ENCODE measurements around the gene SLC3A2.

The SLC3A2 gene

DNA sequence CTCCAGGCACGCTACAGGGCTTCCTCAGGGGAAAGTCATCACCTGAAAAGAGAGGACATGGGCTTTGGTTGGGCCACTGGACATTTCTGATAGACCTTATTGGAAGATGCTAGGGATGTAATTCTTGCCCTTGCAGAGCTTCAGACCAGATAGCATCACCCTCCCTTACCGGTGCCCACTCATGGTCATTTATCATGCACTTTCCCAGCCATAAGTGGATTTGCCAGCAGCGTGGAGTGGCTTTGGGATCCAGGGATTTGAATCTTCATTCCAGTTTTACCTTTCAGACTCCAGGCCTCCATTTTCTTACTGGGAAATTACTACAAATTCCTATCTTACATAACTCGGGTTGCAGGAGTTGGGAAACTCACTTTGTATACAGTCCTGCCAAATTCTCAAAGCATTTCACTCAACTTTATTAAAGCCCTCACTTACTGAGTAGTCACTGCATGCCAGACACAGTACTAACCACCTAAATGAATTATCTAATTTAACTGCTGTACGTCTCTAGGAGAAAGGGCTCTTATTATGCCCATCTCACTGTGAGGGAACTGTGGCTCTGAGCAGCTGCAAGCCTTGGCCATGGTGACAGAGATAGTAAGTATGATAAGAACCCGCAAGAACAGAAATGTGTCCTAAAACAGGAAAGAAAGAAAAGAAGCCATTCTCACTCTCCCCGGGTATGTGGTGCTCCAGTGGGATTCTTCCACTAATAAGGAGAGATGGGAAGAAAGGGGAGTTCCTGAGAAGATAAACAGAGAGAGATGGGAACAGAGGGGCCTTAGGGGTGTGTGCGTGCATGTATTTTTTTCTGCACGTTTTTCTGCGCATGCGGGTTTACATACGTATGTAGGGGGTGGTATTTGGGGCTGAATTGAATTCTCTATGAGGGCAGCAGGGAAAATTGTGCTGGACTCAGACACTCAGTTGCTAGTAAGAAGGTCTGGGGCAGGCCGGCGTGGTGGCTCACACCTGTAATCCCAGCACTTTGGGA lies 30.7 kb downstream of the SLC3A2 start:
- no peak for DNase-seq

GRCh38 chr11:62912268-62912667 lies 31.6 kb downstream of the SLC3A2 start:
- no peak for DNase-seq

DNA sequence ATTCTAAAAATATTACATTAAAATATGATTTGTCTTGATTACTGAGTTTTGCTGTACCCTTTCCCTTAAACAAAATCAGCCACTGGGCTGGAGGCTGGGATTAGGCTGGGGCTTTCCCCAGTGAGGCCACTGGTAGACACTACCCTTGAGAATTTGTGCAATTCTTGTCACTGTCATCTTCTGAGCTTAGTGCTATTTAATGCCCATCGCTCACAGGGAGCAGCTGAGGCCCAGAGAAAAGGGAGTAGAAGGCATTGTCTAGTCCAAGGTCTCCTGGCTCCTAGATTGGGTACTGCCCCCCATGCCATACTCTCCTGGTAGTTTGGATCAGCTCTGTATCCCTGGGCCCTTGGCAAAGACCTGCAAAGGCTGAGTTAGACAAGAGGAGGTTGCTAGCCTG lies 33.7 kb downstream of the SLC3A2 start:
- DNase-seq = peak in 1 of 2 donors; percentile 25

DNA sequence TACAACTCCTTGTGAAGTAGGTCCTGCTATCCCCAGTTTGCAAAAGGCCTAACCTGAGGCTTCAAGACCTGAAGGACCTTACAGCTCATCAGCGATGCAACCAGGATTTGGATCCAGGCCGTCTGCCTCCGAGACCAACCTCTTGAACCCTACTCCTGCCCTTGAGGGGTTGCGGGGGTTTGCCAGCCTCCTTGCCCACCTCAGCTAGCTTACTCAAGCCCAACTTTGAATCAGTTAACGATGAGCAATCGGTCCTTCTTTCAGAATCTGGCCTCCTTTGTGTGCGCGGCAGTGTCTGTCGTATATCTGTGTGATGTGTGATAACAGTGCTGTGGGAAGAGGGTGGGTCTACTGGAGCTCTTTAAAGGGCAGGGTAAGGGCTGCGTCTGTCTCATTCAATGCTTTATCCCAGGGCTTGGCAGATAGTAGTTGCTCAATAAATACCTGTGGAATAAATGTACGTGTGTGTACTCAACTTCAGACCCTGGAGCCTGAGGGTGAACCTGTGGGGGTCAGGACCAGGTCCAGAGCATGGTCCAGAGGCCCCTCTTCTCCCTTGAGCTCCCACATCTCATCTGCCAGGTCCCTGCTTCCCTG lies 37.3 kb downstream of the SLC3A2 start:
- no peak for DNase-seq

DNA sequence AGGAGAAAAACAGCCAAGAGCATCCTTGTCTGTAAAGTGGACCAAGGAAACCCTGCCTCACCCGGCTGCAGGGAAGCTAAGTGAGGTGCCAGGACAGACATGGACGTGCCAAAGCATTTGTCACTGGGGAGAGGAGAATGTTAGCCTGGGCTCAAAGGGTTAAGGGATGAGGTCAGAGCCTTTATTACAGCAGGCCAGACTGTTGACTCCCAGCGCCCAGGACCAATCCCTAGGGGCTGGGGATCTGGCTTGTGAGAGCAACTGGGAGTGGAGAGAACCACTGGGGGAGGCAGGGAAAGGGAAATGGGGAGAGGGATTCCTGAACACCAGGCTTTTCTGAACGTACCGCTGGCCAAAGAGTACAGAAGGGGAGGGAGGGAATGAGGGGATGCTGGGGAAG lies 37.8 kb downstream of the SLC3A2 start:
- no peak for DNase-seq

DNA sequence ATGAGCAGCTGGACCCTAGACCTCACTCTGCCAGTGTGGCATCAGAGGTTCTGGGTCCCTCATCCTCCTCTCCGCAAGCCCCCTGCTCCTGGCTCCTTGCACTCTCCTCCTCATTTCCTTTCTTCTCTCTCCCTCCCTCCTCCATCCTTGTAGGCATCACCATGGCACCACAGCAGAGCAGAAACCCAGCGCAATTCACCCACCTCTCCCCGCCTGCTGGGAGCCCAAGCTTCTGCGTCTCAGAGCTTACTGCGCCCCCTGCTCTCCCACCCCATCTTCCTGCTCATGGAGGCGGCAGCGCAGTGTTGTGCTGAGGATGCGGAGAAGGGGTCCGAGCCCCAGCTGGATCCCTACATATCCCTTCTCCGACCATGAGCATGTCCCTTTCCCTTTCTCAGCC lies 38.8 kb downstream of the SLC3A2 start:
- DNase-seq = no peak

DNA sequence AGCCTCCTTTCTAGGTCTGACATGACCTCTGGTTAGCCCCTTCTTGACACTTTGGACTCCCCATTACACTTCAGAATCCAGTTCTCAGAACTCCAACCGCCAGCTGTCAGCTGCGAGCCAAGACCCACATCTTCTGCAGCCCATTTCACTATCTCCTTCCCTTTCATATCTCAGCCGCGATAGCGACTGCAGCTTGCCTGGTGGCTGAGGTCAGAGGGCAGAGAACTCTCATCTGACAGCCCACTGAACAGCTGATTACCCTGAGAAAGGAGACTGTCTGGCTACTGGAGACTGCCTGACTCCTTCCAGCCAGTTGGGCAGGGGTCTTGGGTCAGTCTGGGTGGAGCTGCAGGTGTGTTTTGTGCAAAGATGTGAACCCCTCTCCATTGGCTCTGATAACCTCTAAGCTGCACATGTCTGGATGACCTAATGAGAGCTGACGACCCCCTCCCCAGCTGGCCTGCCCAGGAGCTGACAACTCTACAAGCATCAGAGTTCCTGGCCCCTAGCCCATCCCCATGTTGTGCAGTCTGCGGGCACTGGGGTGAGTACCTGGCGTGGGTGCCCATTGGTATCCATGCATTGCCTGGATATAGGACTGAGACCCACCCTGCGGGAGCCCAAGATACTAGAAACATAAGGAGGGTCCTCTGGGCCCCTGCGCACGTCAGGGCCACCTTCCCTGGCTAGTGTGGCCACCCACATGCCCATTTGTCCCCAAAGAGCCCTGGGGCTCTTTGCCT lies 39.4 kb downstream of the SLC3A2 start:
- no peak for DNase-seq

DNA sequence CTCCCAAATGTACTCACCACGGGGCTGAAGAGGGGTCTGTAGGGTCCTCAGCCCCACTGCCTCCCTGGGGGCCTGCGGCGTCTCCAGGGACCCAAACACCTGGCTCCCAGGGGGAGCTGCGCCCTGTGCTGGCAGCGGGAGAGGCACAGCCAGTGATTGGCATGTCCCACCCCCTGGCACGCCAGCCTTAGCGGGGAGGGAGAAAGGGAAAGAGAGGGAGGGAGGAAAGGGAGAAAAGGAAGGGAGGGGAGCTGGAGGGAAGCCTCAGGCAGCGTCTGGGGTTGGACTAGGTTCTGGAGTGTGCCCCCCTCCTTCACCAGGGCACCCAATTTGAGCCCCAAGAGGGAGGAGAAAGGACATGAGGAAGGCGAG lies 40.5 kb downstream of the SLC3A2 start, which contains the start of gene CHRM1:
CHRM1 (minus strand) TSS at position 163 of the 372 bp plus-strand sequence. CDS start 10,263 bp downstream, outside the sequence.
- DNase-seq = no peak

GRCh38 chr11:62921573-62922188 lies 41.0 kb downstream of the SLC3A2 start:
- no peak for DNase-seq

DNA sequence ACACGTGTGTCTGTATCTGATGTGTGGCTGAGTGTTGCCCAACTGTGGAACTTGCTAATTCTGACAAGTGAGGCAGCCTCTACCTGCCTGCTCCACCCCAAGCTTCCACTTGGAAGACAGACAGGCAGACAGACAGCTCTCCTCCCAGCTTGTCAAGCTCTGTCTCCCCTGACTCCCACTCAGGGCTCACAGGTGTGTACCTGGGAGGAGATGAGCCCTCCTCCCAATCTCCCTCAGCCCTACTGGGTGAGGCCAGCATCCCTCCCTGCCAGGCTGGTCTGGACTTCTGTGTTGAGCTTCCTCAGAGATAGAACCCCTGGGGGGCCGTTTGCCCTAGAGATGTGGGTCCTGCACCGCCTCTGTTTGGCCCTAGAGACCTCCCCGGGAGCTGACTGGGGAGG lies 41.5 kb downstream of the SLC3A2 start:
- DNase-seq = no peak

- DNase-seq = peak in 1 of 2 donors; percentile 10
Measured at GRCh38 chr11:62922653-62923431, 42.1 kb downstream of the SLC3A2 start.

GRCh38 chr11:62923601-62924411 lies 43.1 kb downstream of the SLC3A2 start:
- no peak for DNase-seq

DNA sequence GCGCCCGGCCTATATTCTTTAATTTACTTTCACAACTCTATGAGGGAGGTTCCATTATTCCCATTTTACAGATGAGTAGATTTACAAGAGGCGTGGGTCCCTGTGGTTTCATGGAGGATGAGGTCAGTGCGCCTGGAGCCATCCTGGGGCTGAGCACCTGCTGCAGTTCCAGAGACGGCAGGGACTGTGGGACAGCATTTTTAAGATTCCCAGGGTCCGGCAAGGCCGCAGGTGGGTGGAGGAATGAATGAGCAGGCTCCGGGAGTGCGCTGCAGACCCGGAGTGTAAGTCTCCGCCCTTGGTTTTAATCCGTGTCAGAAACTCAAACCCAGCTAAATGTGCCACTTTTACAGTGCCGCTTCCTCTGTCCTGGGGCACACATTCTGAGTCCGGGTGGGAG lies 44.6 kb downstream of the SLC3A2 start:
- no peak for DNase-seq

DNA sequence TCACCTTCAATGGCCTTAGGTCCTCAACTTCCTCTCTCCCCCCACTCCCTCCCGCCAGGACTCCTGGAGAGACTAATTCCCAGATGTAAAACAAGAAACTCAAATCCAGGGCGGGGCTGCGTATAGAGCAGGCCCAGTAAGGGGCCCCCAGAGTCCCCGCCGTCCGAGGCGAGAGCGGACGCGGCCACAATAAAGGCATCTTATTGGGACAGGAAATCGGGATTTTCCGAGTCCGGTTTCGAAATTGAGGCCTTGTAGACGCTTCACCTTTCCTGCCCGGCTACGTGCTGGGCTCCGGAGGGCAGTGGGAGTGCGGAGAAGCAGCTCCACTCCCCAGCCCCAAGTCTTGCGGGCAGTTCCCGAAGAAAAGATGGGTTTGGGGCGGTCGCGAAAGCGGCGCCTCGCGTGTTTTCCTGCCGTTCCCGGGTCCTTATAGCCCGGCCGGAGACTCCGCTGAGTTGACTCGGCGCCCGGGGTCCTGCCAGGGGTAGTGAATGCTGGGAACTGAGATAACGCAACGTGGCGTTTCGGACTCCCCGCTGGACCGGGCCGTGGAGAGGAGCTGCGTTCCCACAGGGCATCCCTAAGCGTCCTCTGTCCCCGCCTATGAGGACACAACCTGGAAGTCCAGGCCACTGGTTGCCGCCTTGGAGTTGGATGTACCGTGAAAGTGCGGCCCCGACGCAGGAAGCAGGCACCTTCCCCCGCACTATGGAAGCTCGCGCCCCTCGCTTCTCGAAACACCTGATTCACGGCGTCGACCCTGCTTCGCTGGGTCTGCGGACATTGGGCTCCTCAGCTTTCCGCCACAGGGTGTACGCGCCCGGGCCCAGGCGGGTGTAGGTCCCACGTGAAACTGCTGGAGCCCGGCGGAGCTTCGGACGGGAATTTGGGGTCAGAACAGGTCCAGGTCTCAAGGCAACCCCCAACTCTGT lies 45.3 kb downstream of the SLC3A2 start:
- DNase-seq = no peak

DNA sequence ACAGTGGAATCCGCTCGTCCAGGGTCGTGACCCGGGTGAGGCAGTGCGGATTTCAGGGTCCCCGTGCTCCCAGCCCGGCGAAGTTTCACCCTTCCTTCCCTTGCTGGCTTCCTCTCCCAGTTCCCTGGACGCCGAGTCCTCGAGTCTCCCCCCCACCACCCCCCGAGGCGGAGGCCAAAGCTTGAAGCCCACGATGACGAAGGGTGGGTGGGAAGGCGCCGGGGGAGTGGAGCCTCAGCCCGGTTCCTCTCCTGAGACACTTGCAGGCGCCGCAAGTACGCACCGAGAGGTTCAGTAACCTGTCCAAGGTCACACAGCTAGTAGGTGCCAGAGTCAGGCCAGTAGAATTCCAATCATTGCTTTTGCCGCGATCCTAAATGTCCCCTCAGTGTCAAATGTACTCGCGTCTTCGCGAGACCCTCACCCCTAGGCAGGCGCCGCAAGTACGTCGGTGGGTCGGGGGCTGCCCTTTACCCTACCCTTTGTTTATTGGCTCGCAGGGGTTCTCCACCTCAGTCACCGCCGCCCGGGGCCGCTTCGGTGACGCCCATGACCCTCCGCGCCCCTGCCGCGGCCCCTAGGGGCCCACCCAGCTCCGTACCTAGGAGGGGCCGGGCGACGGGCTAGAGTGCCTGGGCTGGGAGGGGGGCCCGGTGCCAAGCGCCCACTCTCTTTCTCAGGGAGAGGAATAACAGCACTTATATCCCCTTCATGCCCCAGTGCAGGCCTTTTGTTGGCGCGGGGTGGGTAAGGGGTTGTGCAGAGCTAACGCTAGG lies 46.2 kb downstream of the SLC3A2 start:
- no peak for DNase-seq

DNA sequence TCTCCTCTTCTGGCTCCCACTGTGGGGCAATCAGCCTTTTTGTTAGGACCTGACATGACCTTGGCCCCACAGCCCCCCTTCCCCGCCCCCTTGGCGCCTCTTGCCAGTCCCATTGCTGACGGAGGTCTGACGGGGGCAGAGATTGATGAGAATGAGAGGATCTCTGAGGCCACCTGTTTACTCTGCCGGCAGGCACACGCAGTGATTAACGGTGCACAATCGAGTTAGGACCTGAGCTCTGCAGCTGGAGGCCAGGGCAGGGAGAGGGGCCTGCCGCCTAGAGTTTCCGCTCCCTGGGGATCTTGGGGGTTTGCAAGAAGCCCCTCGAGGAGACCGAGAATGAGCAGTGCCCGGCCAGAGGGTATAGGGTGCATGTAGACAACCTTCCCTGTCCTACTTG lies 47.3 kb downstream of the SLC3A2 start:
- no peak for DNase-seq

- DNase-seq = no peak
Measured at GRCh38 chr11:62930157-62930556, 49.5 kb downstream of the SLC3A2 start.

GRCh38 chr11:62930666-62931065 lies 50.0 kb downstream of the SLC3A2 start:
- DNase-seq = no peak
